ENCODE results near the gene OLFM1. TPM values are rescaled to one million over a fixed set of nuclear protein-coding genes. Genes with fewer than 3 reads are reported as not detected.

Gene OLFM1
- total and polyA plus RNA-seq, 2 of the 4 experiments (the other 2 are of a cell fraction) = 0.36 to 0.38 TPM

DNA sequence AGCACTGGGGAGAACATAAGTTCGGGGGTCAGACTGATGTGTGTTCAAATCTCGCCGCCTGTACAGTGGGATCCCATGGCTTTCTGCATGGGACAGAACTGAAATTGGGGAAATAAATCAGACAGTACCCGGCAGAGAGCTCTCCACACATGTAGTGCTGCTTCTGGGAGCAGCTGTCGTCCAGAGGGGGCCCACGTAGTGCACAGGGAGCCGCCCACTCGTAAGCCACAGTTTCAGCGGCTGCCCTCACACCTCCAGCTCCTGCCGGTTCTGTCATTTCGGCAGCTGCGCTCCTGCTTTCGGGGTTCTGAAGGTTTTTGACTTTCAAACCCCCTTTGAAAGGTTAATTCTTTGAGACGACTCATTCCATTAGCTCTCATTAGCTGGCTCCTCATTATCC is 83.1 kb downstream of the OLFM1 start:
- no peaks in the 10 kb centered on the region for H3K27me3 ChIP-seq (ENCODE audit: control insufficient read depth, insufficient read depth, low read length)
- no peak overlapping the region for H2AK5ac ChIP-seq (ENCODE audit: low read depth, low read length)
- no peak for ATAC-seq (ENCODE audit: low read depth)
- no peak overlapping the region for H2BK15ac ChIP-seq (ENCODE audit: low read depth, low read length)
- no peak overlapping the region for H3K18ac ChIP-seq (ENCODE audit: low read depth, low read length)
- H3K9me1 ChIP-seq (ENCODE audit: insufficient read depth, low read length) = no peaks in the 10 kb centered on the region
- no peak overlapping the region for H4K5ac ChIP-seq (ENCODE audit: low read depth, low read length)
- H3K36me3 ChIP-seq (ENCODE audit: control insufficient read depth, insufficient read depth, low read length) = no peaks in the 10 kb centered on the region
- H3K9ac ChIP-seq (ENCODE audit: low read depth, low read length) = no peak overlapping the region
- WGBS, 2 experiments (ENCODE audit: extremely low coverage in 2 of 2, insufficient read length in 1 of 2) = 20% methylated on average over 1 of the region's 14 CpGs; no CpG with 5 or more reads in 1 of the 2 experiments
- no peak overlapping the region for H2AK9ac ChIP-seq (replicated peaks; ENCODE audit: low read depth, low read length, poor library complexity)
- H4K8ac ChIP-seq (ENCODE audit: low read depth in 2 of 2, low read length in 2 of 2) = no peak overlapping the region
- H2BK5ac ChIP-seq (ENCODE audit: low read depth, low read length, poor library complexity, severe bottlenecking) = no peak overlapping the region
- no peak overlapping the region for H2AFZ ChIP-seq (replicated peaks; ENCODE audit: low read length, poor library complexity)
- intact Hi-C loops (cut with micrococcal nuclease) = no loop called here
- POLR2A ChIA-PET (ENCODE audit: unreplicated experiment) = no interaction called here
- no peak for DNase-seq
- dilution Hi-C loops (cut with HindIII; ENCODE audit: low sequenced_read_pairs, unreplicated experiment) = no loop called here
- no peak overlapping the region for H3K23ac ChIP-seq (ENCODE audit: low read depth, low read length)
- no peak overlapping the region for H2BK120ac ChIP-seq (ENCODE audit: low read depth, low read length)
- H2BK20ac ChIP-seq (ENCODE audit: low read depth, low read length) = no peak overlapping the region
- no peak overlapping the region for H3K4me3 ChIP-seq (ENCODE audit: insufficient read depth, low read depth, low read length)
- no peaks in the 10 kb centered on the region for H3K79me1 ChIP-seq (ENCODE audit: low read depth in 1 of 2, low read length in 2 of 2)
- no peak overlapping the region for H3K4ac ChIP-seq (ENCODE audit: low read depth, low read length)
- H3K56ac ChIP-seq (ENCODE audit: extremely low read depth, insufficient read depth, low read length) = no peak overlapping the region
- H4K20me1 ChIP-seq (ENCODE audit: insufficient read depth, low read length) = no peaks in the 10 kb centered on the region
- no peak overlapping the region for H4K91ac ChIP-seq (ENCODE audit: insufficient read depth, low read depth, low read length)
- no peak overlapping the region for H3K27ac ChIP-seq (ENCODE audit: insufficient read depth, low read length)
- H3K14ac ChIP-seq (replicated peaks; ENCODE audit: low read depth, low read length) = no peak overlapping the region
- in situ Hi-C loops (cut with MboI; ENCODE audit: low sequenced_read_pairs) = no loop called here
- TF ChIP-seq RFX5 (IDR thresholded peaks at IDR 0.05; ENCODE audit: low read depth, low read length) = no peak
- TF ChIP-seq RAD21 (IDR thresholded peaks at IDR 0.05; ENCODE audit: low read length) = no peak
- TF ChIP-seq MXI1 (IDR thresholded peaks at IDR 0.05; ENCODE audit: borderline replicate concordance, low read depth, low read length) = no peak
- TF ChIP-seq, protein P1, sequence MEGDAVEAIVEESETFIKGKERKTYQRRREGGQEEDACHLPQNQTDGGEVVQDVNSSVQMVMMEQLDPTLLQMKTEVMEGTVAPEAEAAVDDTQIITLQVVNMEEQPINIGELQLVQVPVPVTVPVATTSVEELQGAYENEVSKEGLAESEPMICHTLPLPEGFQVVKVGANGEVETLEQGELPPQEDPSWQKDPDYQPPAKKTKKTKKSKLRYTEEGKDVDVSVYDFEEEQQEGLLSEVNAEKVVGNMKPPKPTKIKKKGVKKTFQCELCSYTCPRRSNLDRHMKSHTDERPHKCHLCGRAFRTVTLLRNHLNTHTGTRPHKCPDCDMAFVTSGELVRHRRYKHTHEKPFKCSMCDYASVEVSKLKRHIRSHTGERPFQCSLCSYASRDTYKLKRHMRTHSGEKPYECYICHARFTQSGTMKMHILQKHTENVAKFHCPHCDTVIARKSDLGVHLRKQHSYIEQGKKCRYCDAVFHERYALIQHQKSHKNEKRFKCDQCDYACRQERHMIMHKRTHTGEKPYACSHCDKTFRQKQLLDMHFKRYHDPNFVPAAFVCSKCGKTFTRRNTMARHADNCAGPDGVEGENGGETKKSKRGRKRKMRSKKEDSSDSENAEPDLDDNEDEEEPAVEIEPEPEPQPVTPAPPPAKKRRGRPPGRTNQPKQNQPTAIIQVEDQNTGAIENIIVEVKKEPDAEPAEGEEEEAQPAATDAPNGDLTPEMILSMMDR (conservative IDR thresholded peaks at IDR 0.05; ENCODE audit: low read depth, low read length) = no peak
- TF ChIP-seq NFE2L2 (IDR thresholded peaks at IDR 0.05; ENCODE audit: low read depth, low read length) = no peak
- TF ChIP-seq, protein P2, sequence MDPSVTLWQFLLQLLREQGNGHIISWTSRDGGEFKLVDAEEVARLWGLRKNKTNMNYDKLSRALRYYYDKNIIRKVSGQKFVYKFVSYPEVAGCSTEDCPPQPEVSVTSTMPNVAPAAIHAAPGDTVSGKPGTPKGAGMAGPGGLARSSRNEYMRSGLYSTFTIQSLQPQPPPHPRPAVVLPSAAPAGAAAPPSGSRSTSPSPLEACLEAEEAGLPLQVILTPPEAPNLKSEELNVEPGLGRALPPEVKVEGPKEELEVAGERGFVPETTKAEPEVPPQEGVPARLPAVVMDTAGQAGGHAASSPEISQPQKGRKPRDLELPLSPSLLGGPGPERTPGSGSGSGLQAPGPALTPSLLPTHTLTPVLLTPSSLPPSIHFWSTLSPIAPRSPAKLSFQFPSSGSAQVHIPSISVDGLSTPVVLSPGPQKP (IDR thresholded peaks at IDR 0.05; ENCODE audit: borderline replicate concordance, low read depth, low read length) = no peak
- TF ChIP-seq MAFK (IDR thresholded peaks at IDR 0.05; ENCODE audit: low read depth, low read length) = no peak
- no peak for TF ChIP-seq CHD1 (IDR thresholded peaks at IDR 0.05; ENCODE audit: low read depth, low read length)
- no peak for TF ChIP-seq POLR2A (IDR thresholded peaks at IDR 0.05; ENCODE audit: low read depth, low read length)
- no peak for TF ChIP-seq SMC3 (IDR thresholded peaks at IDR 0.05; ENCODE audit: low read depth, low read length)
- no peak for TF ChIP-seq CEBPB (IDR thresholded peaks at IDR 0.05; ENCODE audit: low read depth, low read length)
- no peak for TF ChIP-seq RCOR1 (IDR thresholded peaks at IDR 0.05; ENCODE audit: insufficient replicate concordance, low read length)
- TF ChIP-seq BHLHE40 (IDR thresholded peaks at IDR 0.05; ENCODE audit: low read depth, low read length) = no peak
- no peak for TF ChIP-seq MAZ (IDR thresholded peaks at IDR 0.05; ENCODE audit: borderline replicate concordance, low read depth, low read length)
- TF ChIP-seq, protein P3, sequence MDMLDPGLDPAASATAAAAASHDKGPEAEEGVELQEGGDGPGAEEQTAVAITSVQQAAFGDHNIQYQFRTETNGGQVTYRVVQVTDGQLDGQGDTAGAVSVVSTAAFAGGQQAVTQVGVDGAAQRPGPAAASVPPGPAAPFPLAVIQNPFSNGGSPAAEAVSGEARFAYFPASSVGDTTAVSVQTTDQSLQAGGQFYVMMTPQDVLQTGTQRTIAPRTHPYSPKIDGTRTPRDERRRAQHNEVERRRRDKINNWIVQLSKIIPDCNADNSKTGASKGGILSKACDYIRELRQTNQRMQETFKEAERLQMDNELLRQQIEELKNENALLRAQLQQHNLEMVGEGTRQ (IDR thresholded peaks at IDR 0.05; ENCODE audit: low read depth, low read length) = no peak
- TF ChIP-seq FOS (IDR thresholded peaks at IDR 0.05; ENCODE audit: low read depth, low read length) = no peak
- H3K4me2 ChIP-seq (ENCODE audit: low read depth, low read length) = no peak overlapping the region
- no TSS peak for BruUV-seq (replicated peaks)
- CTCF ChIA-PET = no interaction called here
- H3K4me1 ChIP-seq (ENCODE audit: control insufficient read depth, insufficient read depth, low read length) = no peaks in the 10 kb centered on the region
- peaks cover 51% of the 10 kb centered on the region for H3K9me3 ChIP-seq (ENCODE audit: control insufficient read depth, insufficient read depth, low read length)

All from IMR-90 (cell line).